Type B pancreatic cell (in vitro differentiated cells): ENCODE data around the gene ITPR2. TPM values are rescaled to one million over a fixed set of nuclear protein-coding genes. Genes with fewer than 3 reads are reported as not detected.

Experiments used
- DNase-seq: peaks from one replicate; pipeline ENCODE4 v3.0.0; 2021; ENCODE audit warnings: mixed read lengths; ENCODE audit not compliant: unreplicated experiment; ENCODE audit errors: extremely low spot score
- H3K27ac Mint-ChIP-seq: 2 replicates; pipeline ENCODE4 v1.8.0; 2021; ENCODE audit warnings: mild to moderate bottlenecking, mixed read lengths
- H3K27me3 Mint-ChIP-seq: 2 replicates; pipeline ENCODE4 v1.8.0; 2021; ENCODE audit warnings: mixed read lengths
- H3K36me3 Mint-ChIP-seq: 2 replicates; pipeline ENCODE4 v1.8.0; 2021; ENCODE audit warnings: mixed read lengths
- H3K4me1 Mint-ChIP-seq: one replicate; pipeline ENCODE4 v1.8.0; 2021; ENCODE audit warnings: mixed read lengths; ENCODE audit not compliant: unreplicated experiment
- H3K4me3 Mint-ChIP-seq: 2 replicates; pipeline ENCODE4 v1.8.0; 2021; ENCODE audit warnings: mild to moderate bottlenecking, mixed read lengths
- H3K9me3 Mint-ChIP-seq: 2 replicates; pipeline ENCODE4 v1.8.0; 2021; ENCODE audit warnings: mixed read lengths
- total RNA-seq: library from RNA; stranded (reverse); gene quantifications from 2 replicates; pipeline ENCODE4 v1.2.1, GENCODE V29; 2021; ENCODE audit warnings: low replicate concordance
- TF ChIP-seq, protein P1 (sequence below): fragments of 200-600 bp; sonication (generic); conservative IDR thresholded peaks from 2 replicates; pipeline ENCODE4 v1.5.0; 2021; ENCODE audit warnings: antibody characterized with exemption, mild to moderate bottlenecking

ITPR2 gene
- total RNA-seq, 1 donor from 2014 or later: 33.7 TPM

GRCh38 chr12:26453246-26453645 lies 379.7 kb downstream of the ITPR2 start:
- no peak overlapping the region for H3K27ac Mint-ChIP-seq
- DNase-seq: no peak
- peaks cover 35% of the 10 kb centered on the region for H3K36me3 Mint-ChIP-seq
- H3K27me3 Mint-ChIP-seq: no peaks in the 10 kb centered on the region
- no peaks in the 10 kb centered on the region for H3K4me1 Mint-ChIP-seq
- TF ChIP-seq, protein P1, sequence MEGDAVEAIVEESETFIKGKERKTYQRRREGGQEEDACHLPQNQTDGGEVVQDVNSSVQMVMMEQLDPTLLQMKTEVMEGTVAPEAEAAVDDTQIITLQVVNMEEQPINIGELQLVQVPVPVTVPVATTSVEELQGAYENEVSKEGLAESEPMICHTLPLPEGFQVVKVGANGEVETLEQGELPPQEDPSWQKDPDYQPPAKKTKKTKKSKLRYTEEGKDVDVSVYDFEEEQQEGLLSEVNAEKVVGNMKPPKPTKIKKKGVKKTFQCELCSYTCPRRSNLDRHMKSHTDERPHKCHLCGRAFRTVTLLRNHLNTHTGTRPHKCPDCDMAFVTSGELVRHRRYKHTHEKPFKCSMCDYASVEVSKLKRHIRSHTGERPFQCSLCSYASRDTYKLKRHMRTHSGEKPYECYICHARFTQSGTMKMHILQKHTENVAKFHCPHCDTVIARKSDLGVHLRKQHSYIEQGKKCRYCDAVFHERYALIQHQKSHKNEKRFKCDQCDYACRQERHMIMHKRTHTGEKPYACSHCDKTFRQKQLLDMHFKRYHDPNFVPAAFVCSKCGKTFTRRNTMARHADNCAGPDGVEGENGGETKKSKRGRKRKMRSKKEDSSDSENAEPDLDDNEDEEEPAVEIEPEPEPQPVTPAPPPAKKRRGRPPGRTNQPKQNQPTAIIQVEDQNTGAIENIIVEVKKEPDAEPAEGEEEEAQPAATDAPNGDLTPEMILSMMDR: no peak
- H3K9me3 Mint-ChIP-seq: no peaks in the 10 kb centered on the region
- H3K4me3 Mint-ChIP-seq: no peak overlapping the region

DNA sequence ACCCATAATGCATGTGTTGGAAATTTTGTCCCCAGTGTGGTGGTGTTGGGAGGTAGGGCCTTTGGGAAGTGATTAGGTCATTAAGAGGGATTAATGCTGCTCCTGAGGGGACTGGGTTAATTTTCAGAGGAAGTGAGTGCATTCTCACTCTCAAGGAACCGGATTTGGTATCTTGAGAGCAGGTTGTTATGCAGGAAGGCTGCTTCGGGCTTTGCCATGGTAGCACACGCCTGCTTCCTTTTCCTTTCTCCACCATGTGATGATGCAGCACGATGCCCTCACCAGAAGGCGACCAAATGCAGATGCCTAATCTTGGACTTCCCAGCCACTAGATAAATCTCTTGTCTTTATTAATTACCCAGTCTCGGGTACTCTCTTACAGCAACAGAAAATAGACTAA lies 380.5 kb downstream of the ITPR2 start:
- TF ChIP-seq, protein P1: no peak
- no peak overlapping the region for H3K27ac Mint-ChIP-seq
- H3K4me1 Mint-ChIP-seq: no peaks in the 10 kb centered on the region
- DNase-seq: no peak
- H3K27me3 Mint-ChIP-seq: no peaks in the 10 kb centered on the region
- H3K9me3 Mint-ChIP-seq: no peaks in the 10 kb centered on the region
- no peak overlapping the region for H3K4me3 Mint-ChIP-seq
- H3K36me3 Mint-ChIP-seq: peaks cover 30% of the 10 kb centered on the region

GRCh38 chr12:26451763-26452162 lies 381.2 kb downstream of the ITPR2 start:
- Mint-ChIP-seq H3K4me3 (no peak overlapping the region), H3K9me3 (no peaks in the 10 kb centered on the region), H3K27ac (no peak overlapping the region), H3K27me3 (no peaks in the 10 kb centered on the region), H3K36me3 (peaks cover 22% of the 10 kb centered on the region), H3K4me1 (no peaks in the 10 kb centered on the region)
- TF ChIP-seq, protein P1: no peak
- no peak for DNase-seq

DNA sequence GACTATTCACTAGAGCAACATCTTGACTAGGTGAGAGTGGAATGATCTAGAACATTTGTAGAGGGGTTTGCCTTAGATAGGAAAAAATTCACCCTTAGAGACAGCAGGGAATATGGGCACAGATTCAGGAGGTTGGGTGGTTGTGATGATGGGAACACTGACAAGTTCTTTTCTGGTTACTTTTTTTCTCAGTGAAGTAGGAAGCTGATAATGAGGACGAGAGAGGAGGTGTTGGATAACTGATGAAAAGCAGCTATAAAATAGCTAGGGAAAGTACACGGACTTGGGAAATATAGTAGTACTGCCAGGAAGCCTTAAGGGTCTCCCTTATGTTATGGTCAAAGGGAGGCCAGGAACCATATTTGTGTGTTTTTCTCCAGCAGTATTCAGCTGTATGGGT lies 387.1 kb downstream of the ITPR2 start:
- no peak overlapping the region for H3K4me3 Mint-ChIP-seq
- H3K27me3 Mint-ChIP-seq: no peaks in the 10 kb centered on the region
- no peak for DNase-seq
- no peaks in the 10 kb centered on the region for H3K9me3 Mint-ChIP-seq
- peaks cover 35% of the 10 kb centered on the region for H3K36me3 Mint-ChIP-seq
- no peak overlapping the region for H3K27ac Mint-ChIP-seq
- TF ChIP-seq, protein P1: no peak
- H3K4me1 Mint-ChIP-seq: no peaks in the 10 kb centered on the region

DNA sequence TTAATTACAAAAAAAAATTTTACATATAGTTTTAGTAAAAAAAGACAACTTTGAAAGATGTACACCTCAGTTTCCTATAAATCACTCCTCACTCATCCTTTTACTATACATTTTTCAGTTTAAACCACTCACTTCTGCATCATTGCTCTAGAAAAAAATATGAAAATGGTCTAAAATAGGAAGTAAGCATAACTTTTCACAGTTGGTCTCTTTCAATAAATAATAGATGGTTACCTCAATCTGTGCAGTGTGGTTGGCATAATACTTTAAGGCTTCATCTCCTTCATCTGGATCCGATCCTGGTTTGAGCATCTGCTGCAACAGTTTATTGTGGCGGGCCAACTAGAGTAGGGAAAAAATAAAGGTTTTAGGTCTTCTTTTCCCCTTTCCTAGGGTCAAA lies 389.7 kb downstream of the ITPR2 start:
- Mint-ChIP-seq H3K4me3 (no peak overlapping the region), H3K9me3 (no peaks in the 10 kb centered on the region), H3K36me3 (peaks cover 31% of the 10 kb centered on the region), H3K27ac (no peak overlapping the region), H3K27me3 (no peaks in the 10 kb centered on the region), H3K4me1 (no peaks in the 10 kb centered on the region)
- no peak for DNase-seq
- TF ChIP-seq, protein P1: no peak

DNA sequence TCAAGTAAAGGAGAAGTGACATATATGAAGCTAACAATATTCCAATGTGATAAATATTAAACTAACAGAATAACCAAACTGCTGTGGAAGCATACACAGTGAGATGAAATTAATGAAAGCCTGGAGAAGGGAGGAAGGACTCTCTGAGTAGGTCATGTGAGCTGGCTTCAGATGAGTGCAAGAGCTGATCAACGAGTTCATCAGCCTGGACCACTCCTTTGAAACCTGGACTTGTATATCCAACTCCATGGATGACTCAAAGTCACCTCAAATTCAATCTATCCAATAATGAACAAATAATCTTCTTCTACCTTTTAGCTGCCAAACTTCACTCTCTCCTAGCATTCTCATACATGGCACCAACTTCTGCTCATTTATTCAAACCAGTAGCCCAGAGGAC lies 391.6 kb downstream of the ITPR2 start:
- H3K27me3 Mint-ChIP-seq: no peaks in the 10 kb centered on the region
- H3K9me3 Mint-ChIP-seq: no peaks in the 10 kb centered on the region
- no peaks in the 10 kb centered on the region for H3K4me1 Mint-ChIP-seq
- H3K36me3 Mint-ChIP-seq: peaks cover 28% of the 10 kb centered on the region
- TF ChIP-seq, protein P1: no peak
- no peak overlapping the region for H3K27ac Mint-ChIP-seq
- H3K4me3 Mint-ChIP-seq: no peak overlapping the region
- no peak for DNase-seq
